WTC11 (cell line): ENCODE measurements around the gene USP47. TPM values are rescaled to one million over a fixed set of nuclear protein-coding genes. Genes with fewer than 3 reads are reported as not detected.

Source experiments
- ATAC-seq: fragments of 200-7000 bp; cut with Tn5 transposase; 2 replicates; pipeline ENCODE4 v1.10.0; 2021; ENCODE audit warnings: mild to moderate bottlenecking, moderate library complexity
- CTCF ChIA-PET: fragments of 300-600 bp; sonication (Branson Sonifier 250); formaldehyde crosslinking; loops from one replicate; lab custom pipeline; 2021; ENCODE audit warnings: antibody characterized with exemption; lab: Charles Lee
- POLR2A ChIA-PET: fragments of 350-600 bp; sonication (Branson Sonifier 250); formaldehyde crosslinking; loops from one replicate; lab custom pipeline; 2021; ENCODE audit warnings: antibody characterized with exemption; lab: Charles Lee
- DNase-seq: peaks from one replicate; pipeline ENCODE4 v3.0.0; 2021; ENCODE audit warnings: low spot score
- H3K27ac Mint-ChIP-seq: 2 replicates; pipeline ENCODE4 v1.8.0; 2021; ENCODE audit warnings: mixed read lengths
- H3K27me3 Mint-ChIP-seq: 2 replicates; pipeline ENCODE4 v1.8.0; 2021; ENCODE audit warnings: low read depth, mild to moderate bottlenecking, moderate library complexity, mixed read lengths
- H3K36me3 Mint-ChIP-seq: 2 replicates; pipeline ENCODE4 v1.8.0; 2021; ENCODE audit warnings: mixed read lengths
- H3K4me1 Mint-ChIP-seq: 2 replicates; pipeline ENCODE4 v1.8.0; 2022; ENCODE audit warnings: mixed read lengths
- H3K4me3 Mint-ChIP-seq: 2 replicates; pipeline ENCODE4 v1.8.0; 2021; ENCODE audit warnings: mild to moderate bottlenecking, moderate library complexity, mixed read lengths
- H3K9me3 Mint-ChIP-seq: 2 replicates; pipeline ENCODE4 v1.8.0; 2021; ENCODE audit warnings: mixed read lengths
- ARID4B ChIP-seq: sonication (generic); formaldehyde crosslinking; IDR thresholded peaks from 2 replicates; pipeline ENCODE4 v1.8.0; 2023; ENCODE audit warnings: missing genetic modification reagents, mild to moderate bottlenecking, borderline replicate concordance
- ATF1 ChIP-seq: sonication (generic); formaldehyde crosslinking; IDR thresholded peaks from 2 replicates; pipeline ENCODE4 v1.8.1; 2023; ENCODE audit warnings: mild to moderate bottlenecking, moderate library complexity, missing genetic modification reagents
- FOXK1 ChIP-seq: sonication (generic); formaldehyde crosslinking; IDR thresholded peaks from 2 replicates; pipeline ENCODE4 v1.8.0; 2022; ENCODE audit warnings: mild to moderate bottlenecking, moderate library complexity, missing genetic modification reagents
- FOXP1 ChIP-seq: sonication (generic); formaldehyde crosslinking; IDR thresholded peaks from 2 replicates; pipeline ENCODE4 v1.8.0; 2022; ENCODE audit warnings: missing genetic modification reagents, mild to moderate bottlenecking, moderate library complexity, borderline replicate concordance
- NFATC4 ChIP-seq: fragments of 250-450 bp; sonication (Bioruptor Pico); IDR thresholded peaks from 2 replicates; pipeline ENCODE4 v1.9.0; 2021; ENCODE audit warnings: mild to moderate bottlenecking
- NR2C2 ChIP-seq: sonication (generic); formaldehyde crosslinking; IDR thresholded peaks from 2 replicates; pipeline ENCODE4 v1.8.0; 2022; ENCODE audit warnings: mild to moderate bottlenecking, missing genetic modification reagents
- NR3C1 ChIP-seq: sonication (generic); formaldehyde crosslinking; conservative IDR thresholded peaks from 2 replicates; pipeline ENCODE4 v1.8.1; 2023; ENCODE audit warnings: low read depth, mild to moderate bottlenecking, missing genetic modification reagents
- RORB ChIP-seq: fragments of 250-450 bp; sonication (Bioruptor Pico); IDR thresholded peaks from 2 replicates; pipeline ENCODE4 v1.9.0; 2021; ENCODE audit warnings: mild to moderate bottlenecking
- SMAD3 ChIP-seq: sonication (generic); formaldehyde crosslinking; IDR thresholded peaks from 2 replicates; pipeline ENCODE4 v1.8.0; 2022; ENCODE audit warnings: missing genetic modification reagents, mild to moderate bottlenecking, borderline replicate concordance
- SP1 ChIP-seq: sonication (generic); formaldehyde crosslinking; conservative IDR thresholded peaks from 2 replicates; pipeline ENCODE4 v1.8.1; 2022; ENCODE audit warnings: missing genetic modification reagents
- TEAD1 ChIP-seq: sonication (generic); formaldehyde crosslinking; IDR thresholded peaks from 2 replicates; pipeline ENCODE4 v1.8.0; 2022; ENCODE audit warnings: mild to moderate bottlenecking, missing genetic modification reagents
- USF2 ChIP-seq: sonication (generic); formaldehyde crosslinking; IDR thresholded peaks from 2 replicates; pipeline ENCODE4 v1.8.1; 2023; ENCODE audit warnings: mild to moderate bottlenecking, missing genetic modification reagents, moderate library complexity
- ZBTB21 ChIP-seq: sonication (generic); formaldehyde crosslinking; IDR thresholded peaks from 2 replicates; pipeline ENCODE4 v1.8.1; 2023; ENCODE audit warnings: mild to moderate bottlenecking, missing genetic modification reagents, borderline replicate concordance
- ZNF423 ChIP-seq: fragments of 250-450 bp; sonication (Bioruptor Pico); IDR thresholded peaks from 2 replicates; pipeline ENCODE4 v2.1.2; 2022; ENCODE audit warnings: mild to moderate bottlenecking, moderate library complexity
- ZNF512 ChIP-seq: sonication (generic); formaldehyde crosslinking; IDR thresholded peaks from 2 replicates; pipeline ENCODE4 v1.8.1; 2022; ENCODE audit warnings: missing genetic modification reagents, borderline replicate concordance
- ZNF671 ChIP-seq: fragments of 250-450 bp; sonication (Bioruptor Pico); IDR thresholded peaks from 2 replicates; pipeline ENCODE4 v1.8.0; 2021; ENCODE audit warnings: mild to moderate bottlenecking
- total RNA-seq: library from RNA; stranded (reverse); gene quantifications from 3 replicates; pipeline ENCODE4 v1.2.3, GENCODE V29; 2021
- TF ChIP-seq, protein P1 (sequence below): sonication (generic); formaldehyde crosslinking; IDR thresholded peaks from 2 replicates; pipeline ENCODE4 v1.8.1; 2022; ENCODE audit warnings: low read depth, missing genetic modification reagents, borderline replicate concordance
- TF ChIP-seq, protein P2 (sequence below): fragments of 250-450 bp; sonication (Bioruptor Pico); conservative IDR thresholded peaks from 2 replicates; pipeline ENCODE4 v1.9.0; 2021; ENCODE audit warnings: mild to moderate bottlenecking
- TF ChIP-seq, protein P3 (sequence below): fragments of 200-600 bp; IDR thresholded peaks from 2 replicates; pipeline ENCODE4 v1.8.0; 2022; ENCODE audit warnings: antibody characterized with exemption
- TF ChIP-seq, protein P4 (sequence below): fragments of 250-450 bp; sonication (Bioruptor Pico); IDR thresholded peaks from 2 replicates; pipeline ENCODE4 v1.9.0; 2021; ENCODE audit warnings: mild to moderate bottlenecking

The USP47 gene
- total RNA-seq, 1 experiment from 2014 or later = 19.7 TPM

DNA sequence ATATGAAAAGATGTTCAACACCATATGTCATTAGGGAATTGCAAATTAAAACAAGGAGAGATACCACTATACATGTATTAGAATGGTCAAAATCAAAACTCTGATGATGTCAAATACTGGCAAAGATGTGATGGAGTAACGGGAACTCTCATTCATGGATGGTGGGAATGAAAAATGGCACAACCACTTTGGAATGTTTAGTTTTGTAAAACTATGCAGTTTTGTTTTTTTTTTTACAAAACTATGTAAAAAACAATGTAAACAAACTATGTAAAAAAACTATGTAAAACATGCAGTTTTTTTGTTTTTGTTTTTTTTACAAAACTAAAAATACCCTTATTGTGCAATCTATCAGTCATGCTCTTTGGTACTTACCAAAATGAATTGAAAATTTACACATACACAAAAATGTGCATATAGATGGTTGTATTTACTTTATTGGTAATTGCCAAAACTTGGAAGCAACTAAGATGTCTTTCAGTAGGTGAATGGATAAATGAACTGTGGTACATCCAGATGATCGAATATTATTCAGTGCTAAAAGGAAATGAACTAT is 5.0 kb upstream of the USP47 start:
- TF ChIP-seq, protein P1, sequence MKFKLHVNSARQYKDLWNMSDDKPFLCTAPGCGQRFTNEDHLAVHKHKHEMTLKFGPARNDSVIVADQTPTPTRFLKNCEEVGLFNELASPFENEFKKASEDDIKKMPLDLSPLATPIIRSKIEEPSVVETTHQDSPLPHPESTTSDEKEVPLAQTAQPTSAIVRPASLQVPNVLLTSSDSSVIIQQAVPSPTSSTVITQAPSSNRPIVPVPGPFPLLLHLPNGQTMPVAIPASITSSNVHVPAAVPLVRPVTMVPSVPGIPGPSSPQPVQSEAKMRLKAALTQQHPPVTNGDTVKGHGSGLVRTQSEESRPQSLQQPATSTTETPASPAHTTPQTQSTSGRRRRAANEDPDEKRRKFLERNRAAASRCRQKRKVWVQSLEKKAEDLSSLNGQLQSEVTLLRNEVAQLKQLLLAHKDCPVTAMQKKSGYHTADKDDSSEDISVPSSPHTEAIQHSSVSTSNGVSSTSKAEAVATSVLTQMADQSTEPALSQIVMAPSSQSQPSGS (CRISPR knock-in tag) = no peak
- TF ChIP-seq ATF1 (CRISPR knock-in tag) = no peak
- no peak for TF ChIP-seq NR3C1 (CRISPR knock-in tag)
- no peak for TF ChIP-seq TEAD1 (CRISPR knock-in tag)
- no peak for TF ChIP-seq NR2C2 (CRISPR knock-in tag)
- TF ChIP-seq FOXK1 = no peak
- TF ChIP-seq ZNF423 (CRISPR knock-in tag) = no peak
- no peak for TF ChIP-seq USF2
- H3K9me3 Mint-ChIP-seq = no peaks in the 10 kb centered on the region
- no peak for DNase-seq
- ChIA-PET POLR2A (no interaction called here), CTCF (no interaction called here)
- no peak for ATAC-seq
- H3K4me3 Mint-ChIP-seq = no peak overlapping the region
- H3K36me3 Mint-ChIP-seq = no peaks in the 10 kb centered on the region
- H3K27ac Mint-ChIP-seq = no peak overlapping the region
- 0 out of 2 replicates have a peak, but pooled peaks cover 2% of the 10 kb centered on the region for H3K27me3 Mint-ChIP-seq
- H3K4me1 Mint-ChIP-seq = no peaks in the 10 kb centered on the region

DNA sequence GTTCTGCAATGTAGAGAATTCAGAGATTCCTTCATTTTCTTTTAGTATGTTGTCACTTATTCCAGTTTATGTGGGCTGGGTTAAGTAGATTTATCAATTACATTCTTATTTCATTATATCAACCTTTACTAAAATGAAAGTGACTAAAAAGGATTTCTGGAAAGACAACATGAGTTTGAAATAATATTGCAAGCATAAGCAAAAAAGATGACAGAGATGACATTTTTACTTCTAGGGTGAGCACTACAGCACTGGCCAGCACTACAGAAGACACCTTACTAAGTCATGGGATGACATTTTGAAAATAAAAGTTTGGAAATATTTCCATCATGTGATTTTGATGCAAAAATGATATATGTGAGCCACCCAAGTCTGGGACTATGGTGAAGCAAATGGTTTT is 2.1 kb upstream of the USP47 start:
- CTCF ChIA-PET = interaction anchor here (1.6 kb wide), 1 partner anchor 40 kb away, joined by 4 read pairs; no protein-coding TSS in a partner anchor
- no peaks in the 10 kb centered on the region for H3K4me1 Mint-ChIP-seq
- H3K4me3 Mint-ChIP-seq = no peak overlapping the region
- POLR2A ChIA-PET = no interaction called here
- 0 out of 2 replicates have a peak, but pooled peaks cover 2% of the 10 kb centered on the region for H3K27me3 Mint-ChIP-seq
- ATAC-seq (no peak), DNase-seq (no peak)
- no peaks in the 10 kb centered on the region for H3K36me3 Mint-ChIP-seq
- H3K9me3 Mint-ChIP-seq = no peaks in the 10 kb centered on the region
- no peak overlapping the region for H3K27ac Mint-ChIP-seq
- TF ChIP-seq ZBTB21 (CRISPR knock-in tag) = no peak
- TF ChIP-seq, protein P2, sequence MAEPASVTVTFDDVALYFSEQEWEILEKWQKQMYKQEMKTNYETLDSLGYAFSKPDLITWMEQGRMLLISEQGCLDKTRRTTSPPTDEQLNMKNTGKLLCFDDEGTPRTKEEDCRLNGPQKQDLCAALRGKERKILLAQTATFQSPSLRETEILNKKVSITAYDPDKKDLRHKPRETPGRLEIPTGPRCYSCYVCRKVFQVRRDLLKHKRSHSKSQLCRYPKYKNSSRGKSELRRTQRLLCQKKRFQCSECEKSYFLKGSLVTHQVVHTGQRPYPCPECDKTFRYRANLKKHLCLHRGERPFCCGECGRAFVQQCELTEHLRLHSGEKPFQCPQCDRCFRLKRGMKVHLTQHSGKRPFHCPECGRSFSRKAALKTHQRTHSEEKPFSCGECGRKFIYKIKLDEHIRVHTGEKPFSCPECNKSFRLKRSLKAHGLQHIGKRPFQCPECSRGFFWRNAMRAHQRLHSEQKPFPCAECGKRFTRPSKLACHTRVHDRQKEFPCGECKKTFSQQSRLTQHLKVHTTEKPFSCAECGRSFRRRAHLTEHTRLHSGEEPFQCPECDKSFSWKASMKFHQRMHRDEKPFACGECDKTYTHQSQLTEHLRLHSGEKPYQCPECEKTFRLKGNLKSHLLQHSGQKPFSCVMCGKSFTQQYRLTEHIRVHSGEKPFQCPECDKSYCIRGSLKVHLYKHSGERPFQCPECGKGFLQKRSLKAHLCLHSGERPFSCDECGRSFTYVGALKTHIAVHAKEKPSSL (CRISPR knock-in tag) = no peak
- no peak for TF ChIP-seq ARID4B
- no peak for TF ChIP-seq NR2C2 (CRISPR knock-in tag)
- no peak for TF ChIP-seq NFATC4 (CRISPR knock-in tag)
- no peak for TF ChIP-seq FOXP1
- no peak for TF ChIP-seq SP1 (CRISPR knock-in tag)
- TF ChIP-seq RORB (CRISPR knock-in tag) = no peak
- no peak for TF ChIP-seq ZNF512 (CRISPR knock-in tag)
- TF ChIP-seq, protein P3, sequence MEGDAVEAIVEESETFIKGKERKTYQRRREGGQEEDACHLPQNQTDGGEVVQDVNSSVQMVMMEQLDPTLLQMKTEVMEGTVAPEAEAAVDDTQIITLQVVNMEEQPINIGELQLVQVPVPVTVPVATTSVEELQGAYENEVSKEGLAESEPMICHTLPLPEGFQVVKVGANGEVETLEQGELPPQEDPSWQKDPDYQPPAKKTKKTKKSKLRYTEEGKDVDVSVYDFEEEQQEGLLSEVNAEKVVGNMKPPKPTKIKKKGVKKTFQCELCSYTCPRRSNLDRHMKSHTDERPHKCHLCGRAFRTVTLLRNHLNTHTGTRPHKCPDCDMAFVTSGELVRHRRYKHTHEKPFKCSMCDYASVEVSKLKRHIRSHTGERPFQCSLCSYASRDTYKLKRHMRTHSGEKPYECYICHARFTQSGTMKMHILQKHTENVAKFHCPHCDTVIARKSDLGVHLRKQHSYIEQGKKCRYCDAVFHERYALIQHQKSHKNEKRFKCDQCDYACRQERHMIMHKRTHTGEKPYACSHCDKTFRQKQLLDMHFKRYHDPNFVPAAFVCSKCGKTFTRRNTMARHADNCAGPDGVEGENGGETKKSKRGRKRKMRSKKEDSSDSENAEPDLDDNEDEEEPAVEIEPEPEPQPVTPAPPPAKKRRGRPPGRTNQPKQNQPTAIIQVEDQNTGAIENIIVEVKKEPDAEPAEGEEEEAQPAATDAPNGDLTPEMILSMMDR = no peak
- TF ChIP-seq ZNF671 (CRISPR knock-in tag) = no peak
- TF ChIP-seq SMAD3 (CRISPR knock-in tag) = no peak
- TF ChIP-seq, protein P4, sequence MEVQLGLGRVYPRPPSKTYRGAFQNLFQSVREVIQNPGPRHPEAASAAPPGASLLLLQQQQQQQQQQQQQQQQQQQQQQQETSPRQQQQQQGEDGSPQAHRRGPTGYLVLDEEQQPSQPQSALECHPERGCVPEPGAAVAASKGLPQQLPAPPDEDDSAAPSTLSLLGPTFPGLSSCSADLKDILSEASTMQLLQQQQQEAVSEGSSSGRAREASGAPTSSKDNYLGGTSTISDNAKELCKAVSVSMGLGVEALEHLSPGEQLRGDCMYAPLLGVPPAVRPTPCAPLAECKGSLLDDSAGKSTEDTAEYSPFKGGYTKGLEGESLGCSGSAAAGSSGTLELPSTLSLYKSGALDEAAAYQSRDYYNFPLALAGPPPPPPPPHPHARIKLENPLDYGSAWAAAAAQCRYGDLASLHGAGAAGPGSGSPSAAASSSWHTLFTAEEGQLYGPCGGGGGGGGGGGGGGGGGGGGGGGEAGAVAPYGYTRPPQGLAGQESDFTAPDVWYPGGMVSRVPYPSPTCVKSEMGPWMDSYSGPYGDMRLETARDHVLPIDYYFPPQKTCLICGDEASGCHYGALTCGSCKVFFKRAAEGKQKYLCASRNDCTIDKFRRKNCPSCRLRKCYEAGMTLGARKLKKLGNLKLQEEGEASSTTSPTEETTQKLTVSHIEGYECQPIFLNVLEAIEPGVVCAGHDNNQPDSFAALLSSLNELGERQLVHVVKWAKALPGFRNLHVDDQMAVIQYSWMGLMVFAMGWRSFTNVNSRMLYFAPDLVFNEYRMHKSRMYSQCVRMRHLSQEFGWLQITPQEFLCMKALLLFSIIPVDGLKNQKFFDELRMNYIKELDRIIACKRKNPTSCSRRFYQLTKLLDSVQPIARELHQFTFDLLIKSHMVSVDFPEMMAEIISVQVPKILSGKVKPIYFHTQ (CRISPR knock-in tag) = no peak
